ENCODE results near the gene ZP2.
"Not testable (repeated sequence)": the region's sequence is repeated elsewhere in the genome, so short reads cannot be mapped to it uniquely, and the experiment has no call there.

ZP2 gene

DNA sequence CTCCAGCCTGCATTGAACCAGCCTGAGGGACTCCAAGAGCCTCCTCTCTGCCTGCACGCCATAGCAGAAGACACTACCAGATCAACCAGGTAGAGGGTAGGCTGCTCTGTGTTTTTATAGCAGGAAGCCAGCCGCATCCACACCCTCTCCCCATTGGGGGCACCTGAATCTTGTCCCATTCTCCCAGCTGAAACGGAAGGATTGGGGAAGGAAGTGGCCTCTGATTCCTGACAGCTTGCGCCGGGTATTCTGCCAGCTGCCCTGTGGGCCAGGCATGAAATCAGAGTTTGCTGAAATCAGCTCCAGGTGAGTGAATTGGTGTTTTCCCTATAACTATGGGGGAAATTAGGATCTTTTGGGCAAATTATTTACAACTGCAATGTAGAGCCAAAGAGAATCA lies at the start of gene ZP2:
Gene ZP2 (minus strand): TSS at position 89 of the 400 bp plus-strand sequence. CDS start 27 bp downstream, at position 62.
- DNase-seq (ENCODE audit: low read depth in 2 of 2), result no peak

GRCh38 chr16:21257284-21257683 lies 45.9 kb upstream of the ZP2 start:
- DNase-seq (ENCODE audit: low read depth in 2 of 2), result no peak

DNA sequence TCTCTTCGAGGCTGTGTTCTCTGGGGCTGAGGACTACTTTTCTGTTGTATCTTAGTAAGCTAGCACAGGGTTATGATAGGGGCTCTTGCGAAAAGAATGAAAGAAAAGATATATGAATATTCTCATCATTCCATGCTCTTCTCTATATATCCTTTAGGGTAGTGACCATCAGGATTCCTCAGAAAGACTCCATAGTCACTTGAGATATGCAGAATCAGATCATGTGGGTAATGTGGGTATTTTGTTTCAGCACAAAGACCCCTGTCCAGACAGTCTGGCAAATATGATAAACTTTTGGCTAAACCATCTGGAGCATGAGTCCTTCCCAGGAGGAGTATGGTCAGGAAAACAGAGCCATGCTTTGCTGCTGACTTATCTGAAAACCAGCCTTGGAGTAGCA lies 45.3 kb upstream of the ZP2 start:
- DNase-seq (ENCODE audit: low read depth in 2 of 2), result no peak

- no peak for DNase-seq (ENCODE audit: low read depth in 2 of 2)
These were observed 42.1 kb upstream of the ZP2 start for GRCh38 chr16:21253470-21253869.

DNA sequence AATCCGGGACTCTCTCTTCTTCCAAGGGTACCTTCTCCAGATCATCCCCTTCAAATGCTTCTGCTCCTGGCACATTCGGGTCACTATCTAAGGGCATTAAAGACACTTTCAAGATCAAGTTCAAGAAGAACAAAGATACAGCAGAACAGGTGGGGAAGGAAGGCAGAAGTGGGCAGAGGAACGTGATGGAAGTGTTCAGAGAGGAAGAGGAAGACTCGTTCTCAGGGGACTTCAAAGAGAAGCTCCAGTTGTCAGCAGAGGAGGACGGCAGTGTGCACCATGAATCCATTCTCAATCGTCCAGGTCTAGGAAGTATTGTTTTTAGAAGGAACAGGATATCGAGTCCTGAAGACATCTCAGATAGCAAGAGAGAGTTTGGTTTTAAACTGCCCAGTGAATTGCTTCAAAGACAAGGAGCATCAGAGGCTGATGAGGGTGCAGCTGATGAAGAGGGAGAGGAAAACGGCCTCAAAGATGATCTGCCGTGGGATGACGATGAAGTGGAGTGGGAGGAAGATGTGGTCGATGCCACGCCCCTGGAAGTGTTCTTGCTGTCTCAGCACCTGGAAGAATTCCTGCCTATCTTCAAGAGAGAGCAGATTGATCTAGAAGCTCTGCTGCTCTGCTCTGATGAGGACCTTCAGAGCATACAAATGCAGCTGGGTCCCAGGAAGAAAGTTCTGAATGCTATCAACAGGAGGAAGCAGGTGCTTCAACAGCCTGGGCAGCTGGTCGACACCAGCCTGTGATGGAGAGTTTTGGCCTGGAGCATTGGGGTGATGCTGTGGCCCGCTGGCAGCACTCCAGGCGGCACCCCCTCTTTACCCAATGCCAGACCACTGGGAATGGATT lies 38.9 kb upstream of the ZP2 start:
- DNase-seq (ENCODE audit: low read depth in 2 of 2), result no peak

GRCh38 chr16:21248179-21248578 lies 36.8 kb upstream of the ZP2 start:
- not testable (repeated sequence) for DNase-seq (ENCODE audit: low read depth in 2 of 2)

GRCh38 chr16:21244518-21245215 lies 33.3 kb upstream of the ZP2 start:
- no peak for DNase-seq (ENCODE audit: low read depth in 2 of 2)

- DNase-seq (ENCODE audit: low read depth in 2 of 2), result no peak
These were observed 31.4 kb upstream of the ZP2 start for GRCh38 chr16:21242756-21243155.

DNA sequence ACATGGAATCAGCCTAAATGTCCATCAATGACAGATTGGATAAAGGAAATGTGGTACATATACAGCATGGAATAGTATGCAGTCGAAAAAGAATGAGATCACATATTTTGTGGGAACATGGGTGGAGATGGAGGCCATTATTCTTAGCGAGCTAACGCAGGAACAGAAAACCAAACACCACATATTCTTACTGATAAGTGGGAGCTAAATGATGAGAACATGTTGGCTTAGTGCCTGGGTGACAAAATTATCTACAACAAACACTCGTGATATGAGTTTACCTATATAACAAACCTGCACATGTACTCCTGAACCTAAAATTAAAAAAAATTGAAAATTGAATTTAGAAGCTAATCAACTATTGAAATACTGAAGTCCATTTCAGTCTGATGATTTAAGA lies 28.3 kb upstream of the ZP2 start:
- DNase-seq (ENCODE audit: low read depth in 2 of 2), result no peak

DNA sequence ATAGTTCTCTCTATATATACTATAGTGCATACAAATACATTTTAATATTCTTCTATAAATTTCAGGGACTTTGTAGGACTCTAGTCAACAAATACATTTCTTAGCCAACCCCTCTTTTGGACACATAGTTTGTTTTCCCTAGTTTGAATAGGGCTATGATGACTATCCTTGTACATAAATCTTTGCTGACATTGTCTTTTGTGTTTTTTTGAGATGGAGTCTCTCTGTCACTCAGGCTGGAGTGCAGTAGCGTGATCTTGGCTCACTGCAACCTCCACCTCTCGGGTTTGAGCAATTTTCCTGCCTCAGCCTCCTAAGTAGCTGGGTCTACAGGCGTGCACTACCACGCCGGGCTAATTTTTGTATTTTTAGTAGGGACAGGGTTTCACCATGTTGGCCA lies 25.5 kb upstream of the ZP2 start:
- no peak for DNase-seq (ENCODE audit: low read depth in 2 of 2)

GRCh38 chr16:21235199-21235585 lies 23.8 kb upstream of the ZP2 start:
- no peak for DNase-seq (ENCODE audit: low read depth in 2 of 2)

DNA sequence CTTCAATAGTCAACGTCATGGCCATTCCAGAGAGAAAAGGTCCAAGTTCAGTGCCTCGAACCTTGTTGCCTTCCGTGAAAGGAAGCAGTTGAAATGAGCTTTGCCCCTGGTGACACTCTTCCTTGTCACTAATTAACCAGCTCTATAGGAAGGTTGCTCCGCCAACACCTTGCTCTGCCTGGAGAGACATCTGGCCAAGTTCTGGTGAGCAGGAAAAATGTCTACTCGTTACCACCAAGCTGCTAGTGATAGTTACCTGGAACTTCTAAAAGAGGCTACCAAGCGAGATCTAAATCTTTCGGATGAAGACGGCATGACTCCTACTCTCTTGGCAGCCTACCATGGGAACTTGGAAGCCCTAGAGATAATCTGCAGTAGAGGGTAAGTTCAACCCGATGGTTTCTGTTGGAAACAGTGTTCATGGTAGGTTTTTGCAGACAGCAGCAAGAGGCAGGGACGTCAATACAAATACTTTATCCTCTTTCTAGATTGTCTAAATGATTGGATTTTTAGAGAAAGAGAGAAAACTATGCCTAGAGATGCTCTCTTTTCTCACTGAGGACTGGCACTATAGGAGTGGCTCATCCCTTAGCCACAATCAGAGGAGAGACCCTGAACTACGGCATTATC lies 22.3 kb upstream of the ZP2 start, which contains the start of gene ANKS4B:
Gene ANKS4B (plus strand): TSS at position 179 of the 630 bp plus-strand sequence. CDS start 39 bp downstream, at position 218.
- no peak for DNase-seq (ENCODE audit: low read depth in 2 of 2)

DNA sequence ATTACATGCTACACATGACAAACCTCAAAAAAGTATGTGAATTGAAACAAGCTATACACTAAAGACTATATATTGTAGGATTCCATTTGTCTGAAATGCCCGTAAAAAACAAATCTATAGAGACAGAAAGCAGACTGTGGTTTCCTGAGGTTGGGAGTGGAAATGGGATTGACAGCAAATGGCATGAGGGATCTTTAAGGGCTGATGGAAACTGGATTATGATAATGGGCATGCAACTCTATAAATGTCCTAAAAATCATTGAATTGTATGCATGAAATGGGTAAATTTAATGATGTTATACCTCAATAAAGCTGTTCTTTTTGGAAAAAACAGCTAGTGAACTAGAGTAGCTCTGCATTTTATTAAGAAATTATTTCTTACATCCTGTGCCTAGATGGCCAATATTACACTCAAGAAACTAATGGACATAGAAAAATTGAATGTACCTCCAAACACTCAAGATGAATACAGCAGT lies 21.7 kb upstream of the ZP2 start:
- DNase-seq (ENCODE audit: low read depth in 2 of 2), result no peak

DNA sequence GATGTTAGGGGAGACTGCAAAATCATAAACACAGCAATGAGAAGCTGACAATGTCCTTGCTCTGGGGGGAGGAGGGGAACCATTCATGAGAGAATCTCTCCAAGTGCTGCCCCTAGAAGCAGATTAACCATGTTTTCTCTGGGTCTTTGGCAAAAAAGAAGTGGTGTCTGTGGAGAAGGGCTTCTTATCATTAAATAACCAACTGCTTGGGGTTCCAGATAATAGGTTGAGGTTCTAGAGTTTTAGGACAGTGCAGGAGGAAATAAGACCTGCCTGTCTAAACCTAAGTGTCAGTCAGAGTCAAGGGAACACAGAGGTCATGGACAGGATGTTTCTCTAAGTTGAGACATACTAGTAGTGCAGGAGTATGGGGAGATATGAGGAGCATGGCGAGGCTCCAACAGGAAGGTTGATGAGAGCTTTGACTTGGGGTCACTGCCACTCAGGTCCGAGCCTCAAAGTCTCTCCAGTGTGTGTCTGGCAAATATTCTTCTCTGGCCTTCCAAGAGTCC lies 17.0 kb upstream of the ZP2 start:
- DNase-seq (ENCODE audit: low read depth in 2 of 2), result no peak

- DNase-seq (ENCODE audit: low read depth in 2 of 2), result no peak
These were observed 16.5 kb upstream of the ZP2 start for GRCh38 chr16:21227866-21228265.

DNA sequence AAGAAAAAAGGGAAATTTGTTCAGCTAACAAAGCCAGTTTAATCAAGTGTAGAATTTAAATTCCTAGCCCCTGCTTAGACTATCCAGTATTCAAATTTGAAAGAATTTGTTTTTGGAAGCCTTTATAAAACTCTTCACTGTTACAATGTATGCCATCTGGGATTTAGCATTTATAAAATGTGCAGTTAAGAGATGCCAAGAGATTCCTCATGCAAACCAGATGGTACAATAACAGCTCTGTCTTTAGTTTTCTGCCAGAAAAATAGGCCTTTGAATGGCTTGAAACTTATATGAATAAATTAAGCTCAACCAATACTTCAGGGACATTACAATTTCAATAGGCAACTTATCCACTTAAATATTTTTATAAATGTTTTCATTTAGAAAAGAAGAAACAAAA lies 15.4 kb upstream of the ZP2 start:
- no peak for DNase-seq (ENCODE audit: low read depth in 2 of 2)

- no peak for DNase-seq (ENCODE audit: low read depth in 2 of 2)
These were observed 13.4 kb upstream of the ZP2 start for GRCh38 chr16:21224800-21225199.

DNA sequence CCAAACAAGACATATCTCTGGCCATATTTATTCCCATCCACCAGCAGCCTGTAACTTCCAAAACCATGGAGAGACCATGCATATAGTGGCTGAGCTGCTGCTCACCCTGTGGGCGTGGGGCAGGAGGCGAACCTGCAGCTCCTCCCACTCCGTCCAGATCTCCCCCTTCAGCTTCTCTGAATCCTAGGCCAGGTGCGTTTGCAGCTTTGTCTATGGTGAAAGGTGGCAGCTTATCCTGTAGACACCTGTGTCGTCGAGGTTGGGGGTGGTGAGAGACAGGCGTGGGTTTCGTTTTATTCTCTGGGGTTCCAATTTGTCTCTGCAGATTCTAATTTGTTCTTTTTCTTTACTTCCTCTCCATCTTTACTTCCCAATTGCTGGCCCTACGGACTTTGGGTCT lies 12.4 kb upstream of the ZP2 start:
- no peak for DNase-seq (ENCODE audit: low read depth in 2 of 2)

GRCh38 chr16:21222495-21223337 lies 11.3 kb upstream of the ZP2 start:
- no peak for DNase-seq (ENCODE audit: low read depth in 2 of 2)

GRCh38 chr16:21219551-21219950 lies 8.2 kb upstream of the ZP2 start:
- DNase-seq (ENCODE audit: low read depth in 2 of 2), result no peak

- DNase-seq (ENCODE audit: low read depth in 2 of 2), result no peak
These were observed 6.8 kb upstream of the ZP2 start for GRCh38 chr16:21218153-21218552.

All from fibroblast of skin of left quadriceps (primary cell).